ENCODE results near the gene FAM110A. TPM values are rescaled to one million over a fixed set of nuclear protein-coding genes. Genes with fewer than 3 reads are reported as not detected.

Gene FAM110A
- total RNA-seq, 4 donors from 2014 or later = 1.4 to 3.2 (median 2.0) TPM

GRCh38 chr20:877814-878213 lies 44.3 kb downstream of the FAM110A start:
- Histone ChIP-seq H3K27ac (no peak overlapping the region), H3K9me3 (no peaks in the 10 kb centered on the region), H3K4me3 (no peak overlapping the region), H3K27me3 (peaks cover 42% of the 10 kb centered on the region), H3K4me1 (no peaks in the 10 kb centered on the region), H3K36me3 (no peaks in the 10 kb centered on the region)
- no peak for ATAC-seq
- 20 to 73% methylated on average over 1 to 5 of the region's 7 CpGs for WGBS, 2 donors (ENCODE audit: low coverage in 1 of 2)
- TF ChIP-seq POLR2AphosphoS5 (IDR thresholded peaks at IDR 0.05) (no peak), POLR2A (IDR thresholded peaks at IDR 0.05) (no peak), CTCF (IDR thresholded peaks at IDR 0.05) (no peak), EP300 (IDR thresholded peaks at IDR 0.05) (no peak)

- Histone ChIP-seq H3K36me3 (no peaks in the 10 kb centered on the region), H3K27me3 (peaks cover 41% of the 10 kb centered on the region), H3K4me3 (no peak overlapping the region), H3K27ac (no peak overlapping the region), H3K4me1 (no peaks in the 10 kb centered on the region), H3K9me3 (no peaks in the 10 kb centered on the region)
- TF ChIP-seq POLR2A (IDR thresholded peaks at IDR 0.05) = no peak
- no peak for ATAC-seq
- 48 to 69% methylated on average over 5 to 9 of the region's 9 CpGs for WGBS, 2 donors (ENCODE audit: low coverage in 1 of 2)
Measured at GRCh38 chr20:878511-879307, 45.2 kb downstream of the FAM110A start.

GRCh38 chr20:879626-880025 lies 46.1 kb downstream of the FAM110A start:
- Histone ChIP-seq H3K27ac (no peak overlapping the region), H3K4me1 (peaks cover 0 to 1% (median 0%) of the 10 kb centered on the region in 3 donors), H3K27me3 (peaks cover 42% of the 10 kb centered on the region), H3K9me3 (no peaks in the 10 kb centered on the region), H3K4me3 (no peak overlapping the region), H3K36me3 (no peaks in the 10 kb centered on the region)
- ATAC-seq = no peak
- WGBS, 2 donors (ENCODE audit: low coverage in 1 of 2) = 53% methylated on average over 3 of the region's 4 CpGs; no CpG with 5 or more reads in 1 of the 2 donors
- TF ChIP-seq POLR2AphosphoS5 (IDR thresholded peaks at IDR 0.05) (no peak), EP300 (IDR thresholded peaks at IDR 0.05) (no peak), POLR2A (IDR thresholded peaks at IDR 0.05) (no peak), CTCF (IDR thresholded peaks at IDR 0.05) (no peak)

GRCh38 chr20:881051-881782 lies 47.7 kb downstream of the FAM110A start:
- ATAC-seq = no peak
- WGBS, 2 donors (ENCODE audit: low coverage in 1 of 2) = 48 to 93% methylated on average over 3 to 6 of the region's 10 CpGs

GRCh38 chr20:881783-882144 lies 48.2 kb downstream of the FAM110A start:
- Histone ChIP-seq H3K4me1 (peaks cover 0 to 7% (median 0%) of the 10 kb centered on the region in 3 donors), H3K27ac (no peak overlapping the region)

More at GRCh38 chr20:881051-881782, 47.7 kb downstream of the FAM110A start:
- Histone ChIP-seq H3K27ac (no peak overlapping the region), H3K4me1 (peaks cover 0 to 7% (median 0%) of the 10 kb centered on the region in 3 donors), H3K27me3 (peaks cover 41% of the 10 kb centered on the region), H3K36me3 (no peaks in the 10 kb centered on the region), H3K9me3 (no peaks in the 10 kb centered on the region), H3K4me3 (no peak overlapping the region)
- no peak for TF ChIP-seq POLR2AphosphoS5 (IDR thresholded peaks at IDR 0.05)
- no peak for TF ChIP-seq EP300 (IDR thresholded peaks at IDR 0.05)
- no peak for TF ChIP-seq CTCF (IDR thresholded peaks at IDR 0.05)
- TF ChIP-seq POLR2A (IDR thresholded peaks at IDR 0.05) = no peak

More at GRCh38 chr20:881783-882144, 48.2 kb downstream of the FAM110A start:
- ATAC-seq = no peak
- Histone ChIP-seq H3K9me3 (no peaks in the 10 kb centered on the region), H3K36me3 (no peaks in the 10 kb centered on the region), H3K27me3 (peaks cover 41% of the 10 kb centered on the region), H3K4me3 (no peak overlapping the region)
- TF ChIP-seq POLR2A (IDR thresholded peaks at IDR 0.05) (no peak), CTCF (IDR thresholded peaks at IDR 0.05) (no peak), EP300 (IDR thresholded peaks at IDR 0.05) (no peak), POLR2AphosphoS5 (IDR thresholded peaks at IDR 0.05) (no peak)

All from gastroesophageal sphincter (tissue), 4 donors.